T-helper 22 cell (primary cell): ENCODE measurements around the gene LAP3.
"Not testable (repeated sequence)": the region's sequence is repeated elsewhere in the genome, so short reads cannot be mapped to it uniquely, and the experiment has no call there.

ENCODE experiments used
- DNase-seq: peaks from one replicate; pipeline ENCODE4 v3.0.0-alpha.2; 2020; ENCODE audit warnings: low read depth

Gene LAP3

GRCh38 chr4:17562157-17562556 lies 14.8 kb upstream of the LAP3 start:
- DNase-seq: no peak

GRCh38 chr4:17565846-17566245 lies 11.2 kb upstream of the LAP3 start:
- no peak for DNase-seq

GRCh38 chr4:17567271-17567670 lies 9.7 kb upstream of the LAP3 start:
- no peak for DNase-seq

- no peak for DNase-seq
These were observed 2.8 kb upstream of the LAP3 start for GRCh38 chr4:17574206-17574605.

GRCh38 chr4:17575177-17575576 lies 1.8 kb upstream of the LAP3 start:
- not testable (repeated sequence) for DNase-seq

- DNase-seq: peak; percentile 19
These were observed 875 bp downstream of the LAP3 start for GRCh38 chr4:17577665-17578481.

GRCh38 chr4:17578482-17578891 lies 1.5 kb downstream of the LAP3 start:
- no peak for DNase-seq

GRCh38 chr4:17580969-17581368 lies 4.0 kb downstream of the LAP3 start:
- DNase-seq: no peak

- DNase-seq: no peak
These were observed 6.3 kb downstream of the LAP3 start for GRCh38 chr4:17583276-17583675.

- no peak for DNase-seq
These were observed 6.9 kb downstream of the LAP3 start for GRCh38 chr4:17583941-17584340.

GRCh38 chr4:17584521-17585213 lies 7.7 kb downstream of the LAP3 start:
- no peak for DNase-seq

- no peak for DNase-seq
These were observed 10.3 kb downstream of the LAP3 start for GRCh38 chr4:17587094-17587822.

GRCh38 chr4:17589355-17589754 lies 12.4 kb downstream of the LAP3 start:
- no peak for DNase-seq

GRCh38 chr4:17595471-17596005 lies 18.5 kb downstream of the LAP3 start:
- no peak for DNase-seq

- no peak for DNase-seq
These were observed 20.5 kb downstream of the LAP3 start for GRCh38 chr4:17597517-17597916.

- DNase-seq: no peak
These were observed 22.8 kb downstream of the LAP3 start for GRCh38 chr4:17599826-17600225.

GRCh38 chr4:17605236-17605635 lies 28.2 kb downstream of the LAP3 start:
- DNase-seq: no peak

GRCh38 chr4:17613761-17614415 lies 36.9 kb downstream of the LAP3 start:
- DNase-seq: peak; percentile 14

- DNase-seq: peak; percentile 92
These were observed 37.7 kb downstream of the LAP3 start, which contains the start of gene MED28 for GRCh38 chr4:17614416-17615299. Gene MED28, plus strand, starts transcription at chr4:17614641. Its CDS starts 14 bp downstream, at chr4:17614655.

- no peak for DNase-seq
These were observed 39.3 kb downstream of the LAP3 start for GRCh38 chr4:17616283-17616682.

GRCh38 chr4:17618926-17619325 lies 41.9 kb downstream of the LAP3 start:
- DNase-seq: no peak
